ENCODE measurements around the gene BRWD1. TPM values are rescaled to one million over a fixed set of nuclear protein-coding genes. Genes with fewer than 3 reads are reported as not detected.

BRWD1 gene
- total and polyA plus RNA-seq, 2 of the 8 experiments (the other 6 are each of a cell fraction or from before 2014, with no cell fraction given): 9.3 to 45.2 TPM

DNA sequence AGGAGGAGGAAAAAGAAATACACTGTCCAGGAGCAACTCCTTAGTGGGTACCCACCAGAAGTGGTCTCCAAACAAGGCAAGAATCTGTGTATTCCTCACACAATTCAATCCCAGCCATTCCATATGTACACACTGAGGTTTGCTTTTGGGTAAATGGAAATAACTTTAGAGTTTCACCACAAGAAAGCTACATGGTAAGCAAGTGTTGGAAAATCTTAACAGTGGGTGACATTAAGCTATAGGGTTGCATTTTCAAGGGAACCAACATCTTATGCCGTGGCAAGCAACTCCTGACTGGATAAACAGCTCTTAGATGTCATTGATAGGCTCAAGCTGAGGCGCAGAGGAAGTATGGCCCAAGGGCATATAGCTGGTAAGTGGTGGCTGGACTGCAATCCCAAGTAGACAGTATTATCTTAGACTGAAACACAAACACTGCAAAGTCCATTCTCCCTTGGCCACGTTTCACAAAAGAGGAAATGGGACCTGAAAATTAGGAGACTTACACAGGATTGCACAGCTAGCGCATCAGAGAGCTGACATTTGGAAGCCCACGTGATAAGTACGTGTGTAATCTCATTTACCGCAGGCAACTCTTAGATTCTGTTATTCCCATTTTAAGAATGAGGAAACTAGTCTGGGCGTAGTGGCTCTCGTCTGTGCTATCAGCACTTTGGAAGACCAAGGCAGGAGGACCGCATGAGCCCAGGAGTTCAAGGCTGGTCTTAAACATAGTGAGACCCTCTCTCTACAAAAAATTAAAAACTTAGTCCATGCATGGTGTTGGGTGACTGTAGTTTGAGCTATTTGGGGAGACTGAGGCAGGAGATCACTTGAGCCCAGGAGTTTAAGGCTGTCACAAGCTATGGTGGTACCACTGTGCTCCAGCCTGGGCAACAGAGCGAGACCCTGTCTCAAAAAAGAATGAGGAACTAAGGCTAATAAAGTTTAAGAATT lies 4.0 kb upstream of the BRWD1 start (continued):
- TF ChIP-seq, protein P1, sequence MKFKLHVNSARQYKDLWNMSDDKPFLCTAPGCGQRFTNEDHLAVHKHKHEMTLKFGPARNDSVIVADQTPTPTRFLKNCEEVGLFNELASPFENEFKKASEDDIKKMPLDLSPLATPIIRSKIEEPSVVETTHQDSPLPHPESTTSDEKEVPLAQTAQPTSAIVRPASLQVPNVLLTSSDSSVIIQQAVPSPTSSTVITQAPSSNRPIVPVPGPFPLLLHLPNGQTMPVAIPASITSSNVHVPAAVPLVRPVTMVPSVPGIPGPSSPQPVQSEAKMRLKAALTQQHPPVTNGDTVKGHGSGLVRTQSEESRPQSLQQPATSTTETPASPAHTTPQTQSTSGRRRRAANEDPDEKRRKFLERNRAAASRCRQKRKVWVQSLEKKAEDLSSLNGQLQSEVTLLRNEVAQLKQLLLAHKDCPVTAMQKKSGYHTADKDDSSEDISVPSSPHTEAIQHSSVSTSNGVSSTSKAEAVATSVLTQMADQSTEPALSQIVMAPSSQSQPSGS (IDR thresholded peaks at IDR 0.05; ENCODE audit: low read length): no peak
- TF ChIP-seq POLR2AphosphoS5 (IDR thresholded peaks at IDR 0.05; ENCODE audit: low read depth, low read length): no peak
- TF ChIP-seq, protein P2, sequence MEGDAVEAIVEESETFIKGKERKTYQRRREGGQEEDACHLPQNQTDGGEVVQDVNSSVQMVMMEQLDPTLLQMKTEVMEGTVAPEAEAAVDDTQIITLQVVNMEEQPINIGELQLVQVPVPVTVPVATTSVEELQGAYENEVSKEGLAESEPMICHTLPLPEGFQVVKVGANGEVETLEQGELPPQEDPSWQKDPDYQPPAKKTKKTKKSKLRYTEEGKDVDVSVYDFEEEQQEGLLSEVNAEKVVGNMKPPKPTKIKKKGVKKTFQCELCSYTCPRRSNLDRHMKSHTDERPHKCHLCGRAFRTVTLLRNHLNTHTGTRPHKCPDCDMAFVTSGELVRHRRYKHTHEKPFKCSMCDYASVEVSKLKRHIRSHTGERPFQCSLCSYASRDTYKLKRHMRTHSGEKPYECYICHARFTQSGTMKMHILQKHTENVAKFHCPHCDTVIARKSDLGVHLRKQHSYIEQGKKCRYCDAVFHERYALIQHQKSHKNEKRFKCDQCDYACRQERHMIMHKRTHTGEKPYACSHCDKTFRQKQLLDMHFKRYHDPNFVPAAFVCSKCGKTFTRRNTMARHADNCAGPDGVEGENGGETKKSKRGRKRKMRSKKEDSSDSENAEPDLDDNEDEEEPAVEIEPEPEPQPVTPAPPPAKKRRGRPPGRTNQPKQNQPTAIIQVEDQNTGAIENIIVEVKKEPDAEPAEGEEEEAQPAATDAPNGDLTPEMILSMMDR (IDR thresholded peaks at IDR 0.05; ENCODE audit: control extremely low read depth in 1 of 3, insufficient read depth in 1 of 3, low read depth in 1 of 3, low read length in 3 of 3): no peak
- no peak for TF ChIP-seq SIRT6 (IDR thresholded peaks at IDR 0.05; ENCODE audit: low read length)
- TF ChIP-seq RNF2 (IDR thresholded peaks at IDR 0.05; ENCODE audit: borderline replicate concordance, low read depth, low read length, missing control alignments, poor library complexity, severe bottlenecking): no peak
- no peak for TF ChIP-seq BRCA1 (IDR thresholded peaks at IDR 0.05; ENCODE audit: low read depth, low read length)
- TF ChIP-seq SIX5 (IDR thresholded peaks at IDR 0.05; ENCODE audit: low read depth, low read length): no peak

Data from H1 (cell line).